Right atrium auricular region (tissue), 2 donors: Measurements from ENCODE around the gene XXYLT1. TPM values are rescaled to one million over a fixed set of nuclear protein-coding genes. Genes with fewer than 3 reads are reported as not detected.

Experiments used
- DNase-seq: peaks from one replicate; pipeline ENCODE4 v3.0.0-alpha.2; 2019; ENCODE audit warnings: low spot score
- H3K27ac ChIP-seq, 2 donors: fragments of 200-600 bp; sonication (generic); 1 replicate in 1 of 2; 2 replicates in 1 of 2; pipeline ENCODE4 v1.5.1; 2016 to 2019
- H3K27me3 ChIP-seq, 2 donors: fragments of 200-600 bp; sonication (generic); one replicate each; pipeline versions ENCODE4 v1.5.1 to v1.6.0; 2017 to 2019
- H3K36me3 ChIP-seq: fragments of 200-600 bp; sonication (generic); one replicate; pipeline ENCODE4 v1.5.1; 2016
- H3K4me1 ChIP-seq, 2 donors: fragments of 200-600 bp; sonication (generic); one replicate each; pipeline versions ENCODE4 v1.5.1 to v1.6.0; 2017 to 2019
- H3K4me3 ChIP-seq, 2 donors: fragments of 200-600 bp; sonication (generic); 1 replicate in 1 of 2; 2 replicates in 1 of 2; pipeline ENCODE4 v1.5.1; 2017 to 2019; ENCODE audit warnings: mild to moderate bottlenecking in 1 of 2, moderate library complexity in 1 of 2
- H3K9me3 ChIP-seq, 2 donors: fragments of 200-600 bp; sonication (generic); one replicate each; pipeline ENCODE4 v1.5.1; 2019
- total RNA-seq, 2 donors: library from RNA; depleted of rRNA; stranded (reverse); fragments of >200 nt; gene quantifications; one replicate each; pipeline ENCODE4 v1.1.0, GENCODE V29; 2016
- TF ChIP-seq, protein P1 (sequence below), 2 donors: fragments of 200-600 bp; sonication (generic); IDR thresholded peaks; one replicate each; pipeline ENCODE4 v1.5.1; 2019; ENCODE audit warnings: antibody characterized with exemption in 2 of 2

XXYLT1 gene
- total RNA-seq, 2 donors from 2014 or later: 4.6 to 6.7 TPM

DNA sequence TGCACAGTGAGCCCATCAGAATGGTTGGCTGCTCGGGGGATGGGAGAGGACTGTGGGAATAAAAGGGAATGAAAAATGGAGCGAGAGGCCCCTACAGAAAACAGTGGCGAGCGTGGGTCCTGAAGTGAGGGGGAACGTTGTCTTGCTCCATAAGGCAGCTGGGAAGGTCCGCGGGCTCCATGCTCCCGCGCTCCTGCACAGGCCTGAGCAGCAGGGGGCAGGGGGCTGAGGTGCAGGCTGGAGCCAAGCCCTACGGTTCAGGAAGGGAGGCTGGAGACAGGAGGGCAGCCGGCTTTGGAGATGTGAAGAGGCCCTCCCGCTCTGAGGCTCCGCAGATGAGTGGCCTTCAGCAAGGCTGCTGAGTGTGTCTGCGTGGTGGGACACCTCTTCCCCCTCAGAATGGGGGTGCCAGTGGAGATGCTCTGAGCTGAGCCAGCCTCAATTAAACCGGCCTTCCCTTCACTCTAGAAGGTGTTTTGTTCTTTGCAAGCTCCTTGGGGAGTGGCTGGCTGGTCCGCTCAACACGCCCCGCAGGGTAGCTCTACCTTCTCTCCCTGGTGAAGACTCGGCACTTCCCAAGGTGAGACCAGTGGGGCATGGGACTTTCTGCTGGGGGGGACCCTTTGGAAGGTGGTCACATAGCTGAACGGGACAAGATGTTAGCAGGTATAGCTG, 208.0 kb downstream of the XXYLT1 start:
- TF ChIP-seq, protein P1, sequence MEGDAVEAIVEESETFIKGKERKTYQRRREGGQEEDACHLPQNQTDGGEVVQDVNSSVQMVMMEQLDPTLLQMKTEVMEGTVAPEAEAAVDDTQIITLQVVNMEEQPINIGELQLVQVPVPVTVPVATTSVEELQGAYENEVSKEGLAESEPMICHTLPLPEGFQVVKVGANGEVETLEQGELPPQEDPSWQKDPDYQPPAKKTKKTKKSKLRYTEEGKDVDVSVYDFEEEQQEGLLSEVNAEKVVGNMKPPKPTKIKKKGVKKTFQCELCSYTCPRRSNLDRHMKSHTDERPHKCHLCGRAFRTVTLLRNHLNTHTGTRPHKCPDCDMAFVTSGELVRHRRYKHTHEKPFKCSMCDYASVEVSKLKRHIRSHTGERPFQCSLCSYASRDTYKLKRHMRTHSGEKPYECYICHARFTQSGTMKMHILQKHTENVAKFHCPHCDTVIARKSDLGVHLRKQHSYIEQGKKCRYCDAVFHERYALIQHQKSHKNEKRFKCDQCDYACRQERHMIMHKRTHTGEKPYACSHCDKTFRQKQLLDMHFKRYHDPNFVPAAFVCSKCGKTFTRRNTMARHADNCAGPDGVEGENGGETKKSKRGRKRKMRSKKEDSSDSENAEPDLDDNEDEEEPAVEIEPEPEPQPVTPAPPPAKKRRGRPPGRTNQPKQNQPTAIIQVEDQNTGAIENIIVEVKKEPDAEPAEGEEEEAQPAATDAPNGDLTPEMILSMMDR (IDR thresholded peaks at IDR 0.05): no peak
- Histone ChIP-seq H3K9me3 (no peaks in the 10 kb centered on the region), H3K4me3 (no peak overlapping the region), H3K36me3 (no peaks in the 10 kb centered on the region), H3K4me1 (peaks cover 0 to 14% of the 10 kb centered on the region in 2 donors), H3K27me3 (no peaks in the 10 kb centered on the region), H3K27ac (no peak overlapping the region)
- no peak for DNase-seq

DNA sequence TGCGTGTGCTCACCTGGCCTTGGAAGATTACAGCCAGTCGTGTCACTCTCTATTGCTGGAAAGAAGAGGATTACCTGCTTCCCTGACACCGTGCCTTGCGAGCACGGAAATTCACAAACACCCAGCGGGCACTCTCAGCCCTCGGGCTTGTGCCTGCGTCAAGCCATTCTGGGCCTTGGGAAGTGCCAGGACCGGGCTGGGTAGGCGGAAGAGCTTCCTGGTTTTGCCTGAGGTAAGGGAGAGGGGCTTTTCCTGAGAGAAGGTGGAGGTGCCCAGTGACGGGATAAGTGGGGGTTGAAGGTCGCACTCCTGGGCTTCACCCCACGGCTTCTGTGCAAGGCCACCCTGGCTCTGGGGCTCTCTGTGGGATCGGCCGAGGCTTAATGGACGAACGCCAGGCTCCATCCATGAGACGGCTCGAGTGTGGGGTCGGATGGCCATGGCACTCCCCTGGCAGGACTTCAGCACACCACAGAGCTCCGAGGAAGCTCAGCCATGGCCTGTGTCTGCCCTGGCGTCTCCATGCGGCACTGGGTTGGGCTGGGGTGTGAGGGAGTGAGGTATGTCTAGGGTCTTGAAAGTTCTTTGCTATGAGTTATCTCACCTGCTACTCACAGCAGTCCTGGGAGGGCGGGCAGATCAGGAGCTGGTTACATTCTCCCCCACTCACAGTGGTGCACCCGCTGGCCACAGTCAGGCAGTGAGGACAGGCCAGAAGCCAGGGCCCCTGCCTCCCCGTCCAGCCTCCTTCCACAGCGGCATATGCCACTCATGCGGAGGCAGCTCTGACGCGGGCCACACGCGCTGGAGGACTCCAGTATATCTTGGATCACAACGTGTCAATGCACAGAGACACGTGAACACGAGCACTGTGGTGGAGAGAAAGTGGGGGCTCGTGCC, 209.0 kb downstream of the XXYLT1 start:
- no peak overlapping the region for H3K27ac ChIP-seq
- H3K4me3 ChIP-seq: no peak overlapping the region
- no peaks in the 10 kb centered on the region for H3K36me3 ChIP-seq
- H3K9me3 ChIP-seq: no peaks in the 10 kb centered on the region
- DNase-seq: no peak
- H3K4me1 ChIP-seq: peaks cover 0 to 14% of the 10 kb centered on the region in 2 donors
- TF ChIP-seq, protein P1 (IDR thresholded peaks at IDR 0.05): no peak
- H3K27me3 ChIP-seq: no peaks in the 10 kb centered on the region

DNA sequence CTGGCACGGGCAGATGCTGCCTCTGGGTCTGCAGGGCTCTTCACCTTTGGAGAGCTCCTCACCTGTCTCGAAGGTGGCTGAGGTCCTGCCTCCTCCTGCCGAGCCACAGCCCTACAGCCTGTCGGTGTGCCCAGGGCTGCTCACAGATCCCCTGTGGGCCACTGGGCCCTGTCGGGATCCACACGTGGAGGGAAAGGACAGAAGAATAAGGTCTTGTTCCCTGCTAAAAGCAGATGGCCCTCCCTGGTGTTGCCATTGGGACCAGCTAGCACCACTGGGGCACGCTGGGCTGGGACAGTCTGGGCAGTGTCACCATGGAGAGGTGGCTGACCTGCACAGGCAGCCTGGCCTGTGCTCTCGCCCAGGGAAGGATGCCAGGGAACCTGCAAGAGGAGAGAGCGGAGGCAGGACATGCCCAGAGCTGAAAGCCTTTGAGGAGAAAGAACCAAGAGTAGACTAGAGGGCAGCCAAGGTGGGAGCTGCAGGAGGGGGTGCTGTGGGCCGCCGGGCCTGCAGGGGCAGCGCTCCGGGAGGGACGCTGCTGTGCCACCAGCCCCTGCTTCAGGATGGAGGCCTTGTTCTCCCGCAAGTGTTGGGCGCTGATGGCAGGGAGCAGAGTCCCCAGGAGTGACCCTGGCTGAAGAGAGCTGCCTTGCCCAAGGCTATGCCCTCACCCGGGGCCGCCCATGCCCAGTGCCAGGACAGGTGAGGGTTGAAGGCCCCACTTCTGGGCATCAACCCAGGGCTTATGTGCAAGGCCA, 210.2 kb downstream of the XXYLT1 start:
- H3K36me3 ChIP-seq: no peaks in the 10 kb centered on the region
- no peak for DNase-seq
- TF ChIP-seq, protein P1 (IDR thresholded peaks at IDR 0.05): no peak
- H3K9me3 ChIP-seq: no peaks in the 10 kb centered on the region
- no peaks in the 10 kb centered on the region for H3K27me3 ChIP-seq
- H3K4me1 ChIP-seq: peaks cover 0 to 14% of the 10 kb centered on the region in 2 donors
- H3K27ac ChIP-seq: no peak overlapping the region
- H3K4me3 ChIP-seq: no peak overlapping the region

DNA sequence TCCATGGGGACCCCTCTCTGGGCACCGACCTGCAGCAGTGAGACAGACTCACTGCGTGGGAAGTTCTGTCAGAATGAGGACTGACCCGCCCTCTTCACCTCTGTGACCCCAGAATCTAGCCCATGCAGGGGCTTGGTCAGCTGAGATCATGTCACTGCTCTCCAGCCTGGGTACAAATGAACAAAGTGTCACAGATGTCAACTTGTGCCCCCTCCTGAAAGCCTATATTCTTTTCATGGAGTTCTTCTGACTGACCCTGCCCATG, 210.8 kb downstream of the XXYLT1 start:
- H3K36me3 ChIP-seq: no peaks in the 10 kb centered on the region
- no peak overlapping the region for H3K27ac ChIP-seq
- TF ChIP-seq, protein P1 (IDR thresholded peaks at IDR 0.05): no peak
- no peaks in the 10 kb centered on the region for H3K27me3 ChIP-seq
- DNase-seq: no peak
- no peak overlapping the region for H3K4me3 ChIP-seq
- peaks cover 0 to 14% of the 10 kb centered on the region in 2 donors for H3K4me1 ChIP-seq
- H3K9me3 ChIP-seq: no peaks in the 10 kb centered on the region

DNA sequence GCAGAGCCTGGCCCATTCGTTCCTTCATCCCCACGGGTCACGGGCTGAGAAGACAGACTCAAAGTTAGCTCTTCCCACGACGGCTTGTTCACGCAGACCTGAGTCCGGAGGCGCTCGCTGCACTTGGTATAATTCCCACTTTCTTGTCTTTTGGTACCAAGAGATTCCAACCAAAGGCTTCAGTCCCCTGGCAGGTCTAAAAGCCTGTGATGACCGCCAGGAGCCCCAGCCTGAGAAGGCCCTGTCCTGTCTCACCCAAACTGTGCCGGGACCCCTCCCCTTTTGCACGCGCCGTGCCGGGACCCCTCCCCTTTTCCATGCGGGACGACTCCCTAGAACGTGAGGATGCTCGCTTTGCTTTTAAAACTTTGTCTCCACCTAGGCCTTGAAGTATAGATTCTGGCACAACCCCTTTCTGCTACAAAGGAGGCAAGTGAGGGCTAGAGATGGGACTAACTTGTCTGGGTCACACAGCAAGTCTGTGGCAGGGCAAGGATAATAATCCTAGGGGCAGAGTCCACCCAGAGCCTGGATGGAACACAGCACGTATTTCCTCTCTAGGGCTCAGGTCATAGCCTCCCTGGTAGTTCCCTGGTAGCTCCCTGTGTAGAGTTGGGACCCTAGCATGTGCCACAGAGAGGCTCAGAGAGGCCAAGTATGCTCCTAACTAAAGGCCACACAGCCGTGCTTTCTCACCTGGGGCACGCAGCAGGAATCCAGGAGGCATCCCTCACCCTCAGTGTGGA, 211.3 kb downstream of the XXYLT1 start:
- TF ChIP-seq, protein P1 (IDR thresholded peaks at IDR 0.05): no peak
- H3K4me3 ChIP-seq: no peak overlapping the region
- H3K4me1 ChIP-seq: peaks cover 0 to 14% of the 10 kb centered on the region in 2 donors
- no peaks in the 10 kb centered on the region for H3K9me3 ChIP-seq
- DNase-seq: no peak
- no peak overlapping the region for H3K27ac ChIP-seq
- H3K36me3 ChIP-seq: no peaks in the 10 kb centered on the region
- no peaks in the 10 kb centered on the region for H3K27me3 ChIP-seq
